D721Med (cell line): ENCODE measurements around the gene CIITA.

Experiments
- DNase-seq: peaks from one replicate; pipeline ENCODE4 v3.0.0; 2011; ENCODE audit warnings: low spot score; ENCODE audit not compliant: insufficient read length
- FAIRE-seq: peaks from 2 replicates; lab custom pipeline; 2011; peaks lifted over from hg19 to GRCh38; lab: Jason Lieb, UNC
- TF ChIP-seq, protein P1 (sequence below): IDR thresholded peaks from 2 replicates; pipeline ENCODE4 v1.5.1; 2012; ENCODE audit warnings: mild to moderate bottlenecking, control low read depth; ENCODE audit not compliant: insufficient read depth; ENCODE audit errors: missing control alignments

CIITA gene

DNA sequence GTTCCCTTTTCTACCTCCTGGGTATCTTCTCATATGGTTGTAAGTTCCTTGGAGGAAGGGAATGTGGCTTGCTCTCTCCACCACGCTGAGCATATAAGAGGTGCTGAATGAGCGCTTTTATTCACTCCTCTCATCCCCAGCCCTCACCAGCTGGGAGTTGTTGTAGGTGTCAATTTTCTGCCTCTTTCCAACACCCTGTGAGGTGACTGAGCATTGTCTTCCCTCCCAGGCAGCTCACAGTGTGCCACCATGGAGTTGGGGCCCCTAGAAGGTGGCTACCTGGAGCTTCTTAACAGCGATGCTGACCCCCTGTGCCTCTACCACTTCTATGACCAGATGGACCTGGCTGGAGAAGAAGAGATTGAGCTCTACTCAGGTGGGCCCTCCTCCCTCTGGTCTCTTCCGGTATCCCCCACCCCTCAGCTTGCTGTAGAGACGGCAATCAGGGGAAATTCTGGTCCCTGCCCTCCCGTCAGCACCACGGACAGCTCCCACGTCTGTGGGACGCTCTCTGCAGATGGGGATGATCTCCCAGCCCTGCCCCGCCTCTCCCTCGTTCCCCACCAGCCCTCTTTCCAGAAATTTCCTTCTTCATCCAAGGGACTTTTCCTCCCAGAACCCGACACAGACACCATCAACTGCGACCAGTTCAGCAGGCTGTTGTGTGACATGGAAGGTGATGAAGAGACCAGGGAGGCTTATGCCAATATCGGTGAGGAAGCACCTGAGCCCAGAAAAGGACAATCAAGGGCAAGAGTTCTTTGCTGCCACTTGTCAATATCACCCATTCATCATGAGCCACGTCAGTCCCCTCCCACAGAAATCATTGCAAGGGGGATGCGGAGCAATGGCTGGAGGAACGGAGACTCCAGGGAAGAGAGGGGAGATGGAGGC is 18.3 kb downstream of the CIITA start:
- DNase-seq (no peak), FAIRE-seq (no peak)
- TF ChIP-seq, protein P1, sequence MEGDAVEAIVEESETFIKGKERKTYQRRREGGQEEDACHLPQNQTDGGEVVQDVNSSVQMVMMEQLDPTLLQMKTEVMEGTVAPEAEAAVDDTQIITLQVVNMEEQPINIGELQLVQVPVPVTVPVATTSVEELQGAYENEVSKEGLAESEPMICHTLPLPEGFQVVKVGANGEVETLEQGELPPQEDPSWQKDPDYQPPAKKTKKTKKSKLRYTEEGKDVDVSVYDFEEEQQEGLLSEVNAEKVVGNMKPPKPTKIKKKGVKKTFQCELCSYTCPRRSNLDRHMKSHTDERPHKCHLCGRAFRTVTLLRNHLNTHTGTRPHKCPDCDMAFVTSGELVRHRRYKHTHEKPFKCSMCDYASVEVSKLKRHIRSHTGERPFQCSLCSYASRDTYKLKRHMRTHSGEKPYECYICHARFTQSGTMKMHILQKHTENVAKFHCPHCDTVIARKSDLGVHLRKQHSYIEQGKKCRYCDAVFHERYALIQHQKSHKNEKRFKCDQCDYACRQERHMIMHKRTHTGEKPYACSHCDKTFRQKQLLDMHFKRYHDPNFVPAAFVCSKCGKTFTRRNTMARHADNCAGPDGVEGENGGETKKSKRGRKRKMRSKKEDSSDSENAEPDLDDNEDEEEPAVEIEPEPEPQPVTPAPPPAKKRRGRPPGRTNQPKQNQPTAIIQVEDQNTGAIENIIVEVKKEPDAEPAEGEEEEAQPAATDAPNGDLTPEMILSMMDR: no peak

DNA sequence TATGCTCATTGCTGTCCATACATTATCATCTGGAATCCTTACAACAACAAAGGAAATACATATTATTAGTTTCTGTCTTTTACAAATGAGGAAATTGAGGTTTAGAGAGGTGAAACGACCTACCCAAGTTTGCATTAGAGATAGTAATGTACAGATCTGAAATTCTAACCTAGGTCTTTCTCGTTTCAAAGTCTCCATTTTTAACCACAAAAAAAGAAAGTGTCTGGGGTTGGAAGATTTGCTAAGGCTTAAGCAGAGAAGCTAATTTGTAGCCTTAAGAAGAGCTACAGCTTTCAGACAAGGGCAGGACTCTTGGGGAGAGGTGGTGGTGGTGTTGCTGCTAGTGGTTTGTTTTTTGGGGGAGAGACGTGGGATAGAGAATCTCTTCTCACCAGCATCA is 19.2 kb downstream of the CIITA start:
- FAIRE-seq: no peak
- TF ChIP-seq, protein P1: no peak

DNA sequence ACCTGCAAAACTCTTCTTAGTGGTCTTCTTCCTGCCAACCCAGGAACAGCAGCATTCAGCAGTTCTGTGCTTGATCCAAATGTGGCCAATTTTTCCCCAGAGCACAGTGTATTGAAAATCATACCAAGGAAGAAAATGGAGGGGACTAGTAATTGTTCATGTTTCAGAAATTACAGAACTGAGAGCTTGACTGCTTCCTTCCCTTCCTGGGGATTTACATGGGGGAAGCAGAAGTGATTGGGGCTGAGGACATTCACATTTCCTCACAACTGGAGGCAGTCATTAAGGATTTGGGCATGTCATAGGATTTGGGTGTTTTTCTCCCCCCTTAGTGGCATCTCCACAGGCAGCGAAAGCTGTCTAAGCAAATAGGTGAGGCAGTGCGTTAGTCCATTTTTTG is 19.7 kb downstream of the CIITA start:
- DNase-seq: no peak
- no peak for FAIRE-seq
- TF ChIP-seq, protein P1: no peak

More for the DNA sequence above, 19.2 kb downstream of the CIITA start:
- DNase-seq: no peak

DNA sequence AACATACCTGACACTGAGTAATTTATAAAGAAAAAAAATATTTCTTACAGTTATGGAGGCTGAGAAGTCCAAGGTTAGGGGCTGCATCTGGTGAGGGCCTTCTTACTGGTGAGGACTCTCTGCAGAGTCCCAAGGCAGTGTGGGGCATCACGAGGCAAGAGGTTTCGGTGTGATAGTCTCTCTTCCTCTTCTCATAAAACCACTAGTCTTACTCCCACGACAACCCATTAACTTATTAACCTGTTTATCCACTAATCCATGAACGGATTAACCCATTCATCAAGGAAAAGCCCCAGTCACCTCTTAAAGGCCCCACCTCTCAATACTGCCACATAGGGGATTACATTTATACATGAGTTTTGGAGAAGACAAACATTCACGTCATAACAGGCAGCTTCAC is 20.1 kb downstream of the CIITA start:
- FAIRE-seq (no peak), DNase-seq (no peak)
- TF ChIP-seq, protein P1: no peak

DNA sequence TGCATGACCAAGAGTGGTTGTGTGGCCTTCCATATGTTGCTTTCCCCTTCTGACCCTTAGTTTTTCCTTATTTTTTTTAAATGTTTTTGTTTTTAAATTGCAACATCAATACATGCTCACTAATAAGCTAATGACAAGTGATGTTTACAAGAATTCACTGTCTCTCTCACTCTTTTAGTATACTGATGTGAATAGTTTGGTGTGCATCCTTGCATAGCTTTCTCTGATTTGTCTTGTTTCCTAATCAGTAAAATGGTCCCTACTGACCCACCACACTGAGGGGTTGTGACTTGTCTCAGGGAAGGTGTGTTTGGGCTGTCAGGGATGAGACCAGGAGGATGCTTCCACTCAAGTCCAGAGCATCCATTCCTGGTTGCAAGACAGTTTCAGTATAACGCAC is 26.0 kb downstream of the CIITA start:
- DNase-seq: no peak
- FAIRE-seq: no peak

DNA sequence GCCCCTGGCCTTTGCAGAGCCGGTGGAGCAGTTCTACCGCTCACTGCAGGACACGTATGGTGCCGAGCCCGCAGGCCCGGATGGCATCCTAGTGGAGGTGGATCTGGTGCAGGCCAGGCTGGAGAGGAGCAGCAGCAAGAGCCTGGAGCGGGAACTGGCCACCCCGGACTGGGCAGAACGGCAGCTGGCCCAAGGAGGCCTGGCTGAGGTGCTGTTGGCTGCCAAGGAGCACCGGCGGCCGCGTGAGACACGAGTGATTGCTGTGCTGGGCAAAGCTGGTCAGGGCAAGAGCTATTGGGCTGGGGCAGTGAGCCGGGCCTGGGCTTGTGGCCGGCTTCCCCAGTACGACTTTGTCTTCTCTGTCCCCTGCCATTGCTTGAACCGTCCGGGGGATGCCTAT is 29.5 kb downstream of the CIITA start:
- FAIRE-seq (no peak), DNase-seq (no peak)
- TF ChIP-seq, protein P1: no peak

More for the DNA sequence above, 26.0 kb downstream of the CIITA start:
- TF ChIP-seq, protein P1: no peak
